HG03575 (cell line): ENCODE measurements around the gene EREG.
A peak's percentile ranks its signal among the peaks of the same experiment; 100 is the strongest.
"Not testable (repeated sequence)": the region's sequence is repeated elsewhere in the genome, so short reads cannot be mapped to it uniquely, and the experiment has no call there.

Experiments used
- ATAC-seq: cut with Tn5 transposase; IDR thresholded peaks from one replicate; pipeline ENCODE4 v1.9.1; 2021; ENCODE audit not compliant: unreplicated experiment, insufficient number of reproducible peaks, low FRiP score; ENCODE audit errors: extremely low read depth

Gene EREG

GRCh38 chr4:74338792-74339333, 26.1 kb upstream of the EREG start:
- ATAC-seq, result no peak

GRCh38 chr4:74339501-74339900, 25.4 kb upstream of the EREG start:
- no peak for ATAC-seq

- not testable (repeated sequence) for ATAC-seq
These were observed 24.5 kb upstream of the EREG start for GRCh38 chr4:74340421-74340820.

- no peak for ATAC-seq
These were observed 20.9 kb upstream of the EREG start for GRCh38 chr4:74344031-74344430.

GRCh38 chr4:74353858-74354257, 11.1 kb upstream of the EREG start:
- ATAC-seq, result no peak

GRCh38 chr4:74357965-74358364, 7.0 kb upstream of the EREG start:
- ATAC-seq, result no peak

- ATAC-seq, result no peak
These were observed 3.3 kb upstream of the EREG start for GRCh38 chr4:74361671-74362070.

GRCh38 chr4:74362347-74362746, 2.6 kb upstream of the EREG start:
- no peak for ATAC-seq

GRCh38 chr4:74364256-74364651, 691 bp upstream of the EREG start:
- ATAC-seq, result no peak

GRCh38 chr4:74365761-74366160, 816 bp downstream of the EREG start:
- no peak for ATAC-seq

- ATAC-seq, result no peak
These were observed 1.5 kb downstream of the EREG start for GRCh38 chr4:74366367-74366911.

- no peak for ATAC-seq
These were observed 2.8 kb downstream of the EREG start for GRCh38 chr4:74367656-74368290.

GRCh38 chr4:74368596-74368995, 3.7 kb downstream of the EREG start:
- ATAC-seq, result no peak

- ATAC-seq, result no peak
These were observed 4.9 kb downstream of the EREG start for GRCh38 chr4:74369855-74370254.

- ATAC-seq, result peak; percentile 46
These were observed 6.0 kb downstream of the EREG start for GRCh38 chr4:74370912-74371311.

- no peak for ATAC-seq
These were observed 9.2 kb downstream of the EREG start for GRCh38 chr4:74374128-74374527.

- ATAC-seq, result no peak
These were observed 9.8 kb downstream of the EREG start for GRCh38 chr4:74374561-74375327.

- ATAC-seq, result no peak
These were observed 11.0 kb downstream of the EREG start for GRCh38 chr4:74375824-74376426.

GRCh38 chr4:74376888-74377483, 12.0 kb downstream of the EREG start:
- no peak for ATAC-seq
